Measurements from ENCODE around the gene RFTN1. TPM values are rescaled to one million over a fixed set of nuclear protein-coding genes. Genes with fewer than 3 reads are reported as not detected.

Gene RFTN1
- total and polyA plus RNA-seq, 2 of the 8 experiments (the other 6 are each of a cell fraction or from before 2014, with no cell fraction given) = 4.6 to 6.7 TPM

DNA sequence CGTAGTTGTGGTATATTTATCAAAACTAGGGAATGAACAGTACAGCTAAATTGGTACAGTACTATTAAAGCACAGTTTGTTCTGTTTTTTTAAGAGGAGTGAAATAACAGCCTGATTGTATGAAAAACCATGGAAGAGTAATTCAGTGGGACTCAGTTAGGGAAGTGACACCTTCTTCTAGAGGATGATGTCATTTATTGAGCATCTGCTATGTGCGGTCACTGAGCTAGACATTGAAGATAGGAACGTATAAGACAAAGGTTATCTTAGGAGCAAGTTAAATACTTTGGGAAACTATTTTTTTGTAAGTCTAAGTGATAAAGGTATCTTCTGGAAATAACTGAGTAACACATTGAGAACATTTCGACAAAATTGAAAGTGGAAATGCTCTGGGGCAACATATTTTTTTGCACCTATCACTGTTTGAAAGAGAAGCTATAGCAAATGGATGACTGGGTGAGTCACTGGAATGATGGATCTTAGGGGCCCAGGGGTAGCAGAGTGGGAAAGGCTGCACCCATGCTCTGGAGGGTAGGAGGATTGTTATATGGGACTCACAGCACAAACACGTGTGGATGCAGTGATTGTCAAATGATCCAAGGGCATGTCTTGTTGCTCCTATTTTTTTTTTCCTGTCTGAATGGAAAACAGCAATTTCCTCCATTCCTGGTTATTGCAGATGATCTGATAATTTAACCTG, 205.5 kb downstream of the RFTN1 start (continued):
- no peak for TF ChIP-seq NANOG (IDR thresholded peaks at IDR 0.05; ENCODE audit: insufficient read depth, low read depth, low read length, poor library complexity, severe bottlenecking)
- no peak for TF ChIP-seq EP300 (IDR thresholded peaks at IDR 0.05; ENCODE audit: borderline replicate concordance in 1 of 2, low read depth in 2 of 2, low read length in 2 of 2)
- TF ChIP-seq, protein P1, sequence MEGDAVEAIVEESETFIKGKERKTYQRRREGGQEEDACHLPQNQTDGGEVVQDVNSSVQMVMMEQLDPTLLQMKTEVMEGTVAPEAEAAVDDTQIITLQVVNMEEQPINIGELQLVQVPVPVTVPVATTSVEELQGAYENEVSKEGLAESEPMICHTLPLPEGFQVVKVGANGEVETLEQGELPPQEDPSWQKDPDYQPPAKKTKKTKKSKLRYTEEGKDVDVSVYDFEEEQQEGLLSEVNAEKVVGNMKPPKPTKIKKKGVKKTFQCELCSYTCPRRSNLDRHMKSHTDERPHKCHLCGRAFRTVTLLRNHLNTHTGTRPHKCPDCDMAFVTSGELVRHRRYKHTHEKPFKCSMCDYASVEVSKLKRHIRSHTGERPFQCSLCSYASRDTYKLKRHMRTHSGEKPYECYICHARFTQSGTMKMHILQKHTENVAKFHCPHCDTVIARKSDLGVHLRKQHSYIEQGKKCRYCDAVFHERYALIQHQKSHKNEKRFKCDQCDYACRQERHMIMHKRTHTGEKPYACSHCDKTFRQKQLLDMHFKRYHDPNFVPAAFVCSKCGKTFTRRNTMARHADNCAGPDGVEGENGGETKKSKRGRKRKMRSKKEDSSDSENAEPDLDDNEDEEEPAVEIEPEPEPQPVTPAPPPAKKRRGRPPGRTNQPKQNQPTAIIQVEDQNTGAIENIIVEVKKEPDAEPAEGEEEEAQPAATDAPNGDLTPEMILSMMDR (IDR thresholded peaks at IDR 0.05; ENCODE audit: control extremely low read depth in 1 of 3, insufficient read depth in 1 of 3, low read depth in 1 of 3, low read length in 3 of 3) = no peak

Measured in H1 (cell line).